DOHH2 (cell line): ENCODE results near the gene RBM22.

ENCODE experiments used
- EZH2phosphoT487 ChIP-seq: fragments of 200-600 bp; sonication (generic); IDR thresholded peaks from 2 replicates; pipeline ENCODE4 v1.6.1; 2017; ENCODE audit warnings: borderline replicate concordance, mild to moderate bottlenecking, antibody characterized with exemption, low read length, moderate library complexity, mixed read lengths
- TF ChIP-seq, protein P1 (sequence below): fragments of 200-600 bp; sonication (generic); IDR thresholded peaks from one replicate; pipeline ENCODE4 v1.5.1; 2014; ENCODE audit warnings: antibody characterized with exemption, mild to moderate bottlenecking, low read depth, low read length; ENCODE audit not compliant: poor library complexity, severe bottlenecking

DNA sequence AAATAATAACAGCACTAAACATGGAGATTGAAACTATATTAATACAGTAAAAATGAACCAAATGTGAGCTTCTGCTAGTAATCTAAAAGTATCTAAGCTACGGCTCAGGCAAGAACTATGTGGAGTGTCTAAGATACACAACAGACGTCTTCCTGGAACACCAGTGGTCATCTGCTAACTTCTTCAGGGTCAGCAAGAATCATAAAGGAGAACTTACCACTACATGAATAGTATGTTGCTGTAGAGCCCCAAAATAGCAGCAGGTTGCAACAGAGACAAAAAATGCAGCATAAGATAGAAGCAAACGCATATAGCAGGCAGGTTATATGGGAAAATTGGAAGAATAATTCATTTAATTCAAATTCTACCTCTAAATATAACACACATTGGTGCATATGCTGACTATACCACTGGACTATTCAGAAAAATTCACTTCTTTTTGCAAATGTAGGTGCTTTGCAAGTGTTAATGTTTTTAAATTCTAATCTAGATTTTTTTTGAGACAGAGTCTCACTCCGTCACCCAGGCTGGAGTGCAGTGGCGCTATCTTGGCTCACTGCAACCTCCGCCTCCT lies 30.9 kb upstream of the RBM22 start:
- TF ChIP-seq, protein P1, sequence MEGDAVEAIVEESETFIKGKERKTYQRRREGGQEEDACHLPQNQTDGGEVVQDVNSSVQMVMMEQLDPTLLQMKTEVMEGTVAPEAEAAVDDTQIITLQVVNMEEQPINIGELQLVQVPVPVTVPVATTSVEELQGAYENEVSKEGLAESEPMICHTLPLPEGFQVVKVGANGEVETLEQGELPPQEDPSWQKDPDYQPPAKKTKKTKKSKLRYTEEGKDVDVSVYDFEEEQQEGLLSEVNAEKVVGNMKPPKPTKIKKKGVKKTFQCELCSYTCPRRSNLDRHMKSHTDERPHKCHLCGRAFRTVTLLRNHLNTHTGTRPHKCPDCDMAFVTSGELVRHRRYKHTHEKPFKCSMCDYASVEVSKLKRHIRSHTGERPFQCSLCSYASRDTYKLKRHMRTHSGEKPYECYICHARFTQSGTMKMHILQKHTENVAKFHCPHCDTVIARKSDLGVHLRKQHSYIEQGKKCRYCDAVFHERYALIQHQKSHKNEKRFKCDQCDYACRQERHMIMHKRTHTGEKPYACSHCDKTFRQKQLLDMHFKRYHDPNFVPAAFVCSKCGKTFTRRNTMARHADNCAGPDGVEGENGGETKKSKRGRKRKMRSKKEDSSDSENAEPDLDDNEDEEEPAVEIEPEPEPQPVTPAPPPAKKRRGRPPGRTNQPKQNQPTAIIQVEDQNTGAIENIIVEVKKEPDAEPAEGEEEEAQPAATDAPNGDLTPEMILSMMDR = no peak
- TF ChIP-seq EZH2phosphoT487 = no peak
